IMR-90 (cell line): Measurements from ENCODE around the gene NGB. TPM values are rescaled to one million over a fixed set of nuclear protein-coding genes. Genes with fewer than 3 reads are reported as not detected.

Source experiments
- ATAC-seq: fragments of 200-7000 bp; cut with Tn5 transposase; 2 replicates; pipeline ENCODE4 v1.9.1; 2020; ENCODE audit warnings: low read depth, mild to moderate bottlenecking, moderate library complexity
- BruUV-seq: library from RNA; stranded (reverse); fragments of 400-500 nt; replicated peaks from 2 replicates; lab custom pipeline; 2021; lab: Mats Ljungman, UMichigan
- CTCF ChIA-PET: fragments of 300-600 bp; formaldehyde crosslinking; extraction: SDS; loops from one replicate; lab custom pipeline; 2021; ENCODE audit warnings: antibody characterized with exemption; lab: Yijun Ruan, JAX
- POLR2A ChIA-PET: fragments of 300-600 bp; sonication (Branson Sonifier 250); formaldehyde crosslinking; loops from one replicate; lab custom pipeline; 2022; ENCODE audit warnings: antibody characterized with exemption; ENCODE audit not compliant: unreplicated experiment; lab: Charles Lee
- DNase-seq: peaks from one replicate; pipeline ENCODE4 v3.0.0; 2013
- H2AFZ ChIP-seq: replicated peaks from 2 replicates; pipeline ENCODE3; 2013; ENCODE audit warnings: low read length, mild to moderate bottlenecking; ENCODE audit not compliant: poor library complexity
- H2AK5ac ChIP-seq: 2 replicates; pipeline ENCODE4 v1.6.1; 2013; ENCODE audit warnings: low read depth, low read length, inconsistent platforms
- H2AK9ac ChIP-seq: replicated peaks from 2 replicates; pipeline ENCODE3; 2013; ENCODE audit warnings: mild to moderate bottlenecking, low read depth, low read length, moderate library complexity; ENCODE audit not compliant: poor library complexity
- H2BK120ac ChIP-seq: 2 replicates; pipeline ENCODE4 v1.6.1; 2013; ENCODE audit warnings: low read depth, low read length, inconsistent platforms
- H2BK15ac ChIP-seq: 3 replicates; pipeline ENCODE4 v1.6.1; 2013; ENCODE audit warnings: low read depth, low read length, inconsistent platforms
- H2BK20ac ChIP-seq: 2 replicates; pipeline ENCODE4 v1.6.1; 2013; ENCODE audit warnings: low read depth, mild to moderate bottlenecking, inconsistent platforms, low read length, moderate library complexity
- H2BK5ac ChIP-seq: 2 replicates; pipeline ENCODE4 v1.6.1; 2013; ENCODE audit warnings: mild to moderate bottlenecking, low read depth, low read length, inconsistent platforms; ENCODE audit not compliant: poor library complexity, severe bottlenecking
- H3K14ac ChIP-seq: replicated peaks from 2 replicates; pipeline ENCODE4 v1.6.1; 2013; ENCODE audit warnings: low read depth, low read length, inconsistent platforms
- H3K18ac ChIP-seq: 2 replicates; pipeline ENCODE4 v1.6.1; 2013; ENCODE audit warnings: low read depth, low read length, control low read depth
- H3K23ac ChIP-seq: 2 replicates; pipeline ENCODE4 v1.6.1; 2013; ENCODE audit warnings: low read depth, low read length, inconsistent platforms
- H3K27ac ChIP-seq: 2 replicates; pipeline ENCODE4 v1.5.1; 2013; ENCODE audit warnings: mild to moderate bottlenecking, control low read depth, low read length; ENCODE audit not compliant: insufficient read depth
- H3K27me3 ChIP-seq: 2 replicates; pipeline ENCODE4 v1.6.1; 2013; ENCODE audit warnings: low read length; ENCODE audit not compliant: control insufficient read depth, insufficient read depth
- H3K36me3 ChIP-seq: 2 replicates; pipeline ENCODE4 v1.6.1; 2013; ENCODE audit warnings: low read length, mixed read lengths; ENCODE audit not compliant: control insufficient read depth, insufficient read depth
- H3K4ac ChIP-seq: 2 replicates; pipeline ENCODE4 v1.6.1; 2013; ENCODE audit warnings: low read depth, low read length, inconsistent platforms
- H3K4me1 ChIP-seq: 2 replicates; pipeline ENCODE4 v1.6.1; 2013; ENCODE audit warnings: low read length, mixed read lengths; ENCODE audit not compliant: control insufficient read depth, insufficient read depth
- H3K4me2 ChIP-seq: 2 replicates; pipeline ENCODE4 v1.6.1; 2013; ENCODE audit warnings: low read depth, mild to moderate bottlenecking, control low read depth, low read length, moderate library complexity
- H3K4me3 ChIP-seq: 2 replicates; pipeline ENCODE4 v1.5.1; 2013; ENCODE audit warnings: low read depth, mild to moderate bottlenecking, control low read depth, low read length, moderate library complexity; ENCODE audit not compliant: insufficient read depth
- H3K56ac ChIP-seq: 2 replicates; pipeline ENCODE4 v1.6.1; 2013; ENCODE audit warnings: low read length, inconsistent platforms; ENCODE audit not compliant: insufficient read depth; ENCODE audit errors: extremely low read depth
- H3K79me1 ChIP-seq, 2 experiments: 2 replicates each; pipeline ENCODE4 v1.6.1; 2013; ENCODE audit warnings: low read length in 2 of 2, inconsistent platforms in 1 of 2, low read depth in 1 of 2
- H3K9ac ChIP-seq: 2 replicates; pipeline ENCODE4 v1.6.1; 2013; ENCODE audit warnings: low read depth, low read length, control low read depth
- H3K9me1 ChIP-seq: 2 replicates; pipeline ENCODE4 v1.6.1; 2013; ENCODE audit warnings: low read length, inconsistent platforms; ENCODE audit not compliant: insufficient read depth
- H3K9me3 ChIP-seq: 2 replicates; pipeline ENCODE4 v1.6.1; 2013; ENCODE audit warnings: low read length; ENCODE audit not compliant: control insufficient read depth, insufficient read depth
- H4K20me1 ChIP-seq: 2 replicates; pipeline ENCODE4 v1.6.1; 2013; ENCODE audit warnings: low read length, inconsistent platforms; ENCODE audit not compliant: insufficient read depth
- H4K5ac ChIP-seq: 2 replicates; pipeline ENCODE4 v1.6.1; 2013; ENCODE audit warnings: mild to moderate bottlenecking, low read depth, low read length, control low read depth
- H4K8ac ChIP-seq, 2 experiments: 2 replicates each; pipeline ENCODE4 v1.6.1; 2013; ENCODE audit warnings: low read depth in 2 of 2, low read length in 2 of 2, control low read depth in 1 of 2, inconsistent platforms in 1 of 2
- H4K91ac ChIP-seq: 2 replicates; pipeline ENCODE4 v1.6.1; 2013; ENCODE audit warnings: low read depth, low read length, inconsistent platforms; ENCODE audit not compliant: insufficient read depth
- CHD1 ChIP-seq: IDR thresholded peaks from 2 replicates; pipeline ENCODE4 v1.6.1; 2012; ENCODE audit warnings: low read depth, low read length, improper control_type of control experiment
- CTCF ChIP-seq: conservative IDR thresholded peaks from 2 replicates; pipeline ENCODE4 v1.5.1; 2012; ENCODE audit warnings: mild to moderate bottlenecking, low read depth, low read length, improper control_type of control experiment
- ELK1 ChIP-seq: fragments of 150-350 bp; IDR thresholded peaks from 2 replicates; pipeline ENCODE4 v1.6.1; 2016; ENCODE audit warnings: low read depth, mild to moderate bottlenecking, low read length, moderate library complexity, borderline replicate concordance
- FOS ChIP-seq: fragments of 150-350 bp; IDR thresholded peaks from 2 replicates; pipeline ENCODE4 v1.6.1; 2016; ENCODE audit warnings: low read depth, low read length
- MAFK ChIP-seq: IDR thresholded peaks from 2 replicates; pipeline ENCODE4 v1.6.1; 2012; ENCODE audit warnings: low read depth, low read length, improper control_type of control experiment
- MAZ ChIP-seq: IDR thresholded peaks from 2 replicates; pipeline ENCODE4 v1.6.1; 2012; ENCODE audit warnings: low read depth, mild to moderate bottlenecking, low read length, improper control_type of control experiment, moderate library complexity, borderline replicate concordance
- NFE2L2 ChIP-seq: fragments of 150-350 bp; IDR thresholded peaks from 2 replicates; pipeline ENCODE4 v1.6.1; 2016; ENCODE audit warnings: low read depth, mild to moderate bottlenecking, low read length
- POLR2A ChIP-seq: IDR thresholded peaks from 2 replicates; pipeline ENCODE4 v1.6.1; 2012; ENCODE audit warnings: mild to moderate bottlenecking, low read depth, low read length
- RAD21 ChIP-seq: IDR thresholded peaks from 2 replicates; pipeline ENCODE4 v1.6.1; 2012; ENCODE audit warnings: low read length, improper control_type of control experiment
- RCOR1 ChIP-seq: IDR thresholded peaks from 2 replicates; pipeline ENCODE4 v1.6.1; 2012; ENCODE audit warnings: mild to moderate bottlenecking, low read length, improper control_type of control experiment; ENCODE audit not compliant: insufficient replicate concordance
- RFX5 ChIP-seq: IDR thresholded peaks from 2 replicates; pipeline ENCODE4 v1.8.0; 2012; ENCODE audit warnings: low read depth, mild to moderate bottlenecking, low read length, moderate library complexity
- SMC3 ChIP-seq: fragments of 150-350 bp; IDR thresholded peaks from 2 replicates; pipeline ENCODE4 v1.6.1; 2016; ENCODE audit warnings: low read depth, mild to moderate bottlenecking, antibody characterized with exemption, low read length, moderate library complexity
- USF2 ChIP-seq: fragments of 150-350 bp; IDR thresholded peaks from 2 replicates; pipeline ENCODE4 v1.6.1; 2017; ENCODE audit warnings: mild to moderate bottlenecking, antibody characterized with exemption, low read length, low read depth
- WGBS, 2 experiments: methylation state at CpG; one replicate each; pipeline versions ENCODE4 v1.1.5 to v1.1.7; 2013; ENCODE audit warnings: missing lambda C conversion rate in 2 of 2; ENCODE audit not compliant: insufficient read length in 1 of 2; ENCODE audit errors: extremely low coverage in 2 of 2; 5-methylcytosine and 5-hydroxymethylcytosine counted together
- dilution Hi-C: fragments of 300-500 bp; cut with HindIII; formaldehyde crosslinking; loops from one replicate; pipeline ENCODE4 v1.14.3; 2018; ENCODE audit warnings: low sequenced_read_pairs; ENCODE audit not compliant: unreplicated experiment
- in situ Hi-C: fragments of 300-500 bp; cut with MboI; formaldehyde crosslinking; loops from 3 replicates; pipeline ENCODE4 v1.14.3; 2019; ENCODE audit warnings: low sequenced_read_pairs, inconsistent platforms, mixed read lengths
- intact Hi-C: fragments of 100-400 bp; cut with micrococcal nuclease; formaldehyde crosslinking; loops from 2 replicates; pipeline ENCODE4 v1.10.0; 2022
- polyA plus RNA-seq, 3 experiments: library from polyadenylated mRNA; depleted of rRNA; stranded (reverse); fragments of >200 nt; gene quantifications; 2 replicates each; pipeline ENCODE4 v1.2.3, GENCODE V29; 2012; ENCODE audit warnings: low replicate concordance in 1 of 3
- total RNA-seq: library from RNA; depleted of rRNA; stranded (reverse); fragments of >200 nt; gene quantifications from 2 replicates; pipeline ENCODE4 v1.2.3, GENCODE V29; 2012

The NGB gene
- total and polyA plus RNA-seq, 2 of the 4 experiments (the other 2 are of a cell fraction): not detected

DNA sequence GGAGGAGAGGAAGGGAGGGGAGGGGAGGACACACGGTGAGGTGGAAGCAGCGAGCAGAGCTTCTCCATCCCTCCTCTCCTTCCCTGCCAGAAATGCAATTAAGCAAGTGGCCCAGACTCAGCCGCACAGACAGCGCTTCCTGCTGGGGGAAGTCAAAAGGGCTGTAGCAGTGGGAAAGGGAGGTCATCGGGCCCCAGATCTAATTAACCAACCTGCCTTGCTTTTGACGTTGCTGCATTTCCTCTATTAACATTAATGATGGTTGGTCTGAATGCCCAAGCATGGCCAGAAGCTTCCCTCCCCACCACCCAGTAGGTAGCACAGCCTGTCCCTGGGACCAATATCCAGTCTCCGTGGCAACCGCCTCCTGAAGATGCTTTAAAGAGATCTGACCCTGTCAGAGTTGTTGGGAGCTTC lies 4.6 kb upstream of the NGB start:
- no peak overlapping the region for H2BK20ac ChIP-seq
- no peak overlapping the region for H3K14ac ChIP-seq
- no peak overlapping the region for H3K23ac ChIP-seq
- H2AK9ac ChIP-seq: no peak overlapping the region
- H3K56ac ChIP-seq: no peak overlapping the region
- no TSS peak for BruUV-seq
- dilution Hi-C loops: no loop called here
- H3K18ac ChIP-seq: no peak overlapping the region
- in situ Hi-C loops: no loop called here
- H2AFZ ChIP-seq: no peak overlapping the region
- ATAC-seq: no peak
- H4K8ac ChIP-seq: no peak overlapping the region
- ChIA-PET POLR2A (no interaction called here), CTCF (no interaction called here)
- H4K20me1 ChIP-seq: no peaks in the 10 kb centered on the region
- DNase-seq: no peak
- no peak overlapping the region for H3K4me2 ChIP-seq
- no peak overlapping the region for H2AK5ac ChIP-seq
- no peak overlapping the region for H4K5ac ChIP-seq
- no peaks in the 10 kb centered on the region for H3K9me3 ChIP-seq
- intact Hi-C loops: no loop called here
- no peaks in the 10 kb centered on the region for H3K79me1 ChIP-seq
- TF ChIP-seq RCOR1 (no peak), RFX5 (no peak), CTCF (no peak), SMC3 (no peak), MAZ (no peak), MAFK (no peak), NFE2L2 (no peak), FOS (no peak), USF2 (no peak), RAD21 (no peak), ELK1 (no peak), POLR2A (no peak), CHD1 (no peak)
- no peak overlapping the region for H3K4ac ChIP-seq
- no peak overlapping the region for H2BK120ac ChIP-seq
- H3K4me1 ChIP-seq: no peaks in the 10 kb centered on the region
- H3K9ac ChIP-seq: no peak overlapping the region
- no CpG with 5 or more reads among the region's 8 CpGs for WGBS, 2 experiments
- no peak overlapping the region for H3K4me3 ChIP-seq
- H2BK5ac ChIP-seq: no peak overlapping the region
- no peak overlapping the region for H2BK15ac ChIP-seq
- no peak overlapping the region for H4K91ac ChIP-seq
- H3K36me3 ChIP-seq: peaks cover 10% of the 10 kb centered on the region; the same call in 1 of the 2 replicates
- no peaks in the 10 kb centered on the region for H3K9me1 ChIP-seq
- H3K27me3 ChIP-seq: peaks cover 12% of the 10 kb centered on the region
- H3K27ac ChIP-seq: no peak overlapping the region
